Measurements from ENCODE around the gene GOLGA1.
"Not testable (repeated sequence)": the region's sequence is repeated elsewhere in the genome, so short reads cannot be mapped to it uniquely, and the experiment has no call there.

The GOLGA1 gene

GRCh38 chr9:124928116-124928515 is 12.8 kb downstream of the GOLGA1 start:
- TF ChIP-seq, protein P1, sequence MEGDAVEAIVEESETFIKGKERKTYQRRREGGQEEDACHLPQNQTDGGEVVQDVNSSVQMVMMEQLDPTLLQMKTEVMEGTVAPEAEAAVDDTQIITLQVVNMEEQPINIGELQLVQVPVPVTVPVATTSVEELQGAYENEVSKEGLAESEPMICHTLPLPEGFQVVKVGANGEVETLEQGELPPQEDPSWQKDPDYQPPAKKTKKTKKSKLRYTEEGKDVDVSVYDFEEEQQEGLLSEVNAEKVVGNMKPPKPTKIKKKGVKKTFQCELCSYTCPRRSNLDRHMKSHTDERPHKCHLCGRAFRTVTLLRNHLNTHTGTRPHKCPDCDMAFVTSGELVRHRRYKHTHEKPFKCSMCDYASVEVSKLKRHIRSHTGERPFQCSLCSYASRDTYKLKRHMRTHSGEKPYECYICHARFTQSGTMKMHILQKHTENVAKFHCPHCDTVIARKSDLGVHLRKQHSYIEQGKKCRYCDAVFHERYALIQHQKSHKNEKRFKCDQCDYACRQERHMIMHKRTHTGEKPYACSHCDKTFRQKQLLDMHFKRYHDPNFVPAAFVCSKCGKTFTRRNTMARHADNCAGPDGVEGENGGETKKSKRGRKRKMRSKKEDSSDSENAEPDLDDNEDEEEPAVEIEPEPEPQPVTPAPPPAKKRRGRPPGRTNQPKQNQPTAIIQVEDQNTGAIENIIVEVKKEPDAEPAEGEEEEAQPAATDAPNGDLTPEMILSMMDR (IDR thresholded peaks at IDR 0.05), result no peak
- Mint-ChIP-seq H3K4me1 (no peaks in the 10 kb centered on the region), H3K9me3 (no peaks in the 10 kb centered on the region), H3K27ac (no peak overlapping the region), H3K4me3 (no peak overlapping the region), H3K36me3 (ENCODE audit: low read depth) (peaks cover 13% of the 10 kb centered on the region), H3K27me3 (ENCODE audit: low read depth, poor library complexity) (no peaks in the 10 kb centered on the region)
- DNase-seq, result no peak

DNA sequence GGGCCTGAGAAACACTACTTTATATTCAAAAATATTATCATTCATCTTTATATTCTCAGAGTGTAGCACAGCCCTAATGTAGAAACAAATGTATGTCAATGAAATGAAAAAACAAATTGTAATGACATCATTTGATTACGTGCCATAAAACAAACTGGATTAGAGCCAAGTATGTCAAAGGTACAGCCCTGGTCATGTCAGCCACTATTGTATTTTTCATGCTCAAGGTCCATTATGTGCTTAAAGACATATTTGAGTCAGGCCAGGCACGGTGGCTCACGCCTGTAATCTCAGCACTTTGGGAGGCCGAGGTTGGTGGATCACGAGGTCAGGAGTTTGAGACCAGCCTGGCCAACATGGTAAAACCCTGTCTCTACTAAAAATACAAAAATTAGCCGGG is 20.5 kb downstream of the GOLGA1 start:
- DNase-seq; H3K4me1 Mint-ChIP-seq; H3K27ac Mint-ChIP-seq; H3K27me3 Mint-ChIP-seq (ENCODE audit: low read depth, poor library complexity); H3K9me3 Mint-ChIP-seq; H3K4me3 Mint-ChIP-seq: not testable (repeated sequence)
- H3K36me3 Mint-ChIP-seq (ENCODE audit: low read depth), result peaks cover 39% of the 10 kb centered on the region

GRCh38 chr9:124914753-124915405 is 26.0 kb downstream of the GOLGA1 start:
- no peaks in the 10 kb centered on the region for H3K9me3 Mint-ChIP-seq
- no peak for DNase-seq
- H3K4me3 Mint-ChIP-seq, result no peak overlapping the region
- H3K27ac Mint-ChIP-seq, result peak overlapping the region; percentile 8
- TF ChIP-seq, protein P1 (IDR thresholded peaks at IDR 0.05), result no peak
- H3K4me1 Mint-ChIP-seq, result no peaks in the 10 kb centered on the region
- H3K36me3 Mint-ChIP-seq (ENCODE audit: low read depth), result peaks cover 45% of the 10 kb centered on the region
- H3K27me3 Mint-ChIP-seq (ENCODE audit: low read depth, poor library complexity), result no peaks in the 10 kb centered on the region

- H3K27ac Mint-ChIP-seq, result no peak overlapping the region
- DNase-seq, result no peak
- H3K36me3 Mint-ChIP-seq (ENCODE audit: low read depth), result peaks cover 38% of the 10 kb centered on the region
- H3K27me3 Mint-ChIP-seq (ENCODE audit: low read depth, poor library complexity), result no peaks in the 10 kb centered on the region
- no peaks in the 10 kb centered on the region for H3K4me1 Mint-ChIP-seq
- TF ChIP-seq, protein P1 (IDR thresholded peaks at IDR 0.05), result no peak
- H3K9me3 Mint-ChIP-seq, result no peaks in the 10 kb centered on the region
- no peak overlapping the region for H3K4me3 Mint-ChIP-seq
Measured at GRCh38 chr9:124913378-124913777, 27.5 kb downstream of the GOLGA1 start.

- no peak overlapping the region for H3K4me3 Mint-ChIP-seq
- DNase-seq, result no peak
- no peak overlapping the region for H3K27ac Mint-ChIP-seq
- H3K9me3 Mint-ChIP-seq, result no peaks in the 10 kb centered on the region
- H3K36me3 Mint-ChIP-seq (ENCODE audit: low read depth), result peaks cover 49% of the 10 kb centered on the region
- TF ChIP-seq, protein P1 (IDR thresholded peaks at IDR 0.05), result no peak
- no peaks in the 10 kb centered on the region for H3K4me1 Mint-ChIP-seq
- no peaks in the 10 kb centered on the region for H3K27me3 Mint-ChIP-seq (ENCODE audit: low read depth, poor library complexity)
Measured at GRCh38 chr9:124911766-124912165, 29.1 kb downstream of the GOLGA1 start.

DNA sequence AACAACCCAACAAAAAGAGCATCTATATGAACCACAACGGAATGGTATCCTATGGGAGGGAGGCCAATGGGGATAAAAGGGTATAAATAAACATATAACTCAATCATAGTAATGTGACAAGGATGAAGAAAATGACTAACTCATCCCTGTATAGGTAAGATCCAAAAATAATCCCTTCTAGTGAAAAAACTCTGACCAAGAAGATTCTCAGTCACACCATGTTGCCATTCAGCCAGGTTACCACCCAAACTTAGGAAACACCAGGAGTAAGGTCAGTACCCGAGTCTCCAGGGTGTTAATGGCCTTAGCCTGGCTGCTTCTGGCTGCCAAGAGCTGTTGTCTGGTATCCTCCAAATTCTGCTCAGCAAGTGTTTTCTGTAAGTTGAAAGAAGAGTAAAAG is 32.8 kb downstream of the GOLGA1 start:
- TF ChIP-seq, protein P1 (IDR thresholded peaks at IDR 0.05), result no peak
- Mint-ChIP-seq H3K9me3 (no peaks in the 10 kb centered on the region), H3K27me3 (ENCODE audit: low read depth, poor library complexity) (no peaks in the 10 kb centered on the region), H3K27ac (no peak overlapping the region), H3K36me3 (ENCODE audit: low read depth) (peaks cover 58% of the 10 kb centered on the region), H3K4me3 (no peak overlapping the region), H3K4me1 (no peaks in the 10 kb centered on the region)
- no peak for DNase-seq
